Stimulated activated naive CD8-positive, alpha-beta T cell treated with anti-CD3 and anti-CD28 coated beads, Interleukin-15, amount 100 ng/mL, for 72 hours (primary cell): ENCODE measurements around the gene ULK4.
"Not testable (repeated sequence)": the region's sequence is repeated elsewhere in the genome, so short reads cannot be mapped to it uniquely, and the experiment has no call there.

Experiments
- ATAC-seq: fragments of 150-1000 bp; cut with Tn5 transposase; 2 replicates; pipeline ENCODE4 v1.10.0; 2021; ENCODE audit warnings: mild to moderate bottlenecking, moderate library complexity
- DNase-seq, 2 donors: peaks; one replicate each; pipeline ENCODE4 v3.0.0; 2021 to 2022
- H3K27ac Mint-ChIP-seq, 2 donors: one replicate each; pipeline ENCODE4 v1.8.0; 2022; ENCODE audit warnings: mild to moderate bottlenecking in 2 of 2, mixed read lengths in 2 of 2, moderate library complexity in 2 of 2
- H3K27me3 Mint-ChIP-seq: one replicate; pipeline ENCODE4 v1.8.0; 2022; ENCODE audit warnings: mixed read lengths
- H3K4me1 Mint-ChIP-seq: one replicate; pipeline ENCODE4 v1.8.0; 2022; ENCODE audit warnings: mild to moderate bottlenecking, mixed read lengths
- H3K4me3 Mint-ChIP-seq, 2 donors: one replicate each; pipeline ENCODE4 v1.8.0; 2022; ENCODE audit warnings: mild to moderate bottlenecking in 2 of 2, mixed read lengths in 2 of 2, moderate library complexity in 1 of 2
- H3K9me3 Mint-ChIP-seq, 2 donors: one replicate each; pipeline ENCODE4 v1.8.0; 2022; ENCODE audit warnings: mixed read lengths in 2 of 2

ULK4 gene

DNA sequence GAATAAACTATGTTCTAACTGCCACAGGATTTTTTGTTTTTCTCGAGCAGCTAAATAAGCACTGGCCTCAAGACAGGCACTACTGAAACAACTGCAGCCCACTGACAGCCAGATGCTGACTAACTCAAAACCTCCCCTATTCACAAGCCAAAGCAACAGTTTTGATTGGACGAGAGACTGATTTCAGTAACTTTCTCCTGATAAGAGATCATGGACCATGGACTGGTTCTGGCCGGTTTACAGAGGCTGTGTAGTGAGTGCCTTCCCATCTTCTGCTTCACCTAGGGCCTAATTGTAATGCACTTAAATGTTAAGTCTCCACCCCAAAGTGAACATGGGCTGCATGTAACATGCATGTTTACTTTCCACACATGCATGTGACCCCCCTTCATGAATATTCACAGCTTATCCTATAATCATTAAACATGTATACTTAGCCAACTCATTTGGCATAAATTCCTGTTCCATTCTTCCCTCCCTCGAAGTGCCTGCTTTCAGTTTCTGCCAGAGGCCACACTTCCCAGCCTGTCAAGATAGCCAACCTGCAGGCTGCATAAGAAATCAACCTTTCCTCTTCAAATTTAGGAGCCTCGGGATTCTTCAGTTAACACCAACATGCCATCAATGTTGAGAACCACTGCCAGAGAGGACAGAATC is 108.2 kb downstream of the ULK4 start:
- H3K4me3 Mint-ChIP-seq: no peak overlapping the region

DNA sequence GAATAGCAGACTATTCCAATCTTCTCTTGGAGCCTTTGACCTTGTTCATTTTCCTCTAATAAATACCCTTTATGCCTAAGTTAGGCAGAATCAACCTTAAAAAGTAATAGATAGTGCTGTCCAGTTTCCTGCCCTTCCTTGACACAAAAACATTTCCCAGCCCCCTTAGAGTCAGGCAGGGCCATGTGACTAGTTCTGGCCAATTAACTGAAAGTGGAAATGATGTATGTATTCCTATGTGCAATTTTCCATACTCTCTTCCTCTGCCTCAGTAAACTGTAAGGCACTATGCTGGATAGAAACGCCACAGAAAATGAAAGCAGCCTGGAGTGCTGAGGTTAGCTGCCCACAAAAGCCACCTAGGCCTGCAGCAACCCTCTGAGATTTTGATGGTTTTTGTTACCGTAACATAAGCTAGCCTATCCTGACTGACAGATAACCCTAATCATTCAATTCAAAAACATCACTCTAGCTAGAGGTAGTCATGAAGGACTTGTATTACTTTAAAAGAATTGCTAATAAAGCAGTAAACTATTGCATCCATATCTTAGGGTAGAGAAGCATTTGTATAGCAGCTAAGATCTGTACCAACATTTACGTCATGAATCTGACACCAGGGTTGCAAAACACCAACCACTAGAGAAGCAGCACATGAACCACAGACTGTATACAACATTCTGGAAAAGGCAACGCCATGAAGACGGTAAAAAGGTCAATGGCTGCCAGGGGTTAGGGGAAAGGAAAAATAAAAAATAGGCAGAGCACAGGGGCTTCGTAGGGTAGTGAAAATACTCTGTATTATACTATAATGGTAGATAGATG is 112.9 kb downstream of the ULK4 start:
- no peaks in the 10 kb centered on the region for H3K27me3 Mint-ChIP-seq
- no peak for DNase-seq
- peak overlapping the region in 1 of 2 donors; percentile 28 for H3K27ac Mint-ChIP-seq
- peak; percentile 64 for ATAC-seq
- H3K9me3 Mint-ChIP-seq: no peaks in the 10 kb centered on the region
- H3K4me1 Mint-ChIP-seq: peaks cover 28% of the 10 kb centered on the region
- no peak overlapping the region for H3K4me3 Mint-ChIP-seq

More for the DNA sequence above, 108.2 kb downstream of the ULK4 start:
- Mint-ChIP-seq H3K4me1 (peaks cover 8% of the 10 kb centered on the region), H3K27ac (no peak overlapping the region), H3K9me3 (no peaks in the 10 kb centered on the region), H3K27me3 (no peaks in the 10 kb centered on the region)
- no peak for DNase-seq
- ATAC-seq: no peak

GRCh38 chr3:41847679-41848078 is 114.2 kb downstream of the ULK4 start:
- Mint-ChIP-seq H3K27me3 (no peaks in the 10 kb centered on the region), H3K4me3 (no peak overlapping the region), H3K4me1 (peaks cover 28% of the 10 kb centered on the region), H3K27ac (peak overlapping the region in 1 of 2 donors; percentile 88), H3K9me3 (peaks cover 5 to 11% of the 10 kb centered on the region in 2 donors)
- ATAC-seq (no peak), DNase-seq (no peak)

- peaks cover 10 to 19% of the 10 kb centered on the region in 2 donors for H3K9me3 Mint-ChIP-seq
- DNase-seq (peak in 1 of 2 donors; percentile 26), ATAC-seq (peak; percentile 85)
- no peaks in the 10 kb centered on the region for H3K27me3 Mint-ChIP-seq
- H3K27ac Mint-ChIP-seq: no peak overlapping the region
- peaks cover 28% of the 10 kb centered on the region for H3K4me1 Mint-ChIP-seq
- no peak overlapping the region for H3K4me3 Mint-ChIP-seq
These were observed 115.1 kb downstream of the ULK4 start for GRCh38 chr3:41846850-41847249.

DNA sequence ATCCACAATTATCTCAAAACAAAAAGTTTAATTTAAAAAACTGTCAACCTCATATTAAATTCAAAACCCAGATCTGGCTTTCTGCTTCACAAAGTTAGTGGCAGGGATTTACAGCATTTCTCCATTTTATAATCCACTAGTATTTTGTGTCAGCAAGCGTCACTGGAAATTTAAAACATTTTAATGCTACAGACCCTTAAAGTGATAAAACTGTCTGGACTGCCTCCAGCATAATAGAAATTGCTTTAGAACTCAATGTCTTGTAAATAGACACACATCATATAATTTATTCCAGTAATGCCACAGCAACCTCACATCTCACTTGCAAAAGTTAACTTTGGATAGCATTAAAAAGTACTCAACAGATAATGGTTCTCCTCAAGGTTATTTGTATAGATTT is 116.1 kb downstream of the ULK4 start:
- peaks cover 12 to 24% of the 10 kb centered on the region in 2 donors for H3K9me3 Mint-ChIP-seq
- no peak for ATAC-seq
- peaks cover 28% of the 10 kb centered on the region for H3K4me1 Mint-ChIP-seq
- H3K4me3 Mint-ChIP-seq: no peak overlapping the region
- H3K27ac Mint-ChIP-seq: no peak overlapping the region
- DNase-seq: no peak
- H3K27me3 Mint-ChIP-seq: no peaks in the 10 kb centered on the region

GRCh38 chr3:41844256-41844655 is 117.6 kb downstream of the ULK4 start:
- H3K4me3 Mint-ChIP-seq, H3K27ac Mint-ChIP-seq, ATAC-seq, DNase-seq, H3K27me3 Mint-ChIP-seq: not testable (repeated sequence)
- Mint-ChIP-seq H3K4me1 (peaks cover 26% of the 10 kb centered on the region), H3K9me3 (peaks cover 12 to 24% of the 10 kb centered on the region in 2 donors)

GRCh38 chr3:41840936-41841668 is 120.8 kb downstream of the ULK4 start:
- ATAC-seq, H3K4me3 Mint-ChIP-seq, H3K4me1 Mint-ChIP-seq, H3K27me3 Mint-ChIP-seq, H3K27ac Mint-ChIP-seq, DNase-seq: not testable (repeated sequence)
- peaks cover 12 to 24% of the 10 kb centered on the region in 2 donors for H3K9me3 Mint-ChIP-seq

- H3K9me3 Mint-ChIP-seq: peaks cover 5 to 15% of the 10 kb centered on the region in 2 donors
- H3K4me3 Mint-ChIP-seq: no peak overlapping the region
- no peak for DNase-seq
- peak; percentile 92 for ATAC-seq
- no peak overlapping the region for H3K27ac Mint-ChIP-seq
- no peaks in the 10 kb centered on the region for H3K27me3 Mint-ChIP-seq
- H3K4me1 Mint-ChIP-seq: peaks cover 7% of the 10 kb centered on the region
These were observed 125.4 kb downstream of the ULK4 start for GRCh38 chr3:41836360-41837134.

- no peak for ATAC-seq
- peaks cover 7% of the 10 kb centered on the region for H3K4me1 Mint-ChIP-seq
- no peak overlapping the region for H3K27ac Mint-ChIP-seq
- no peaks in the 10 kb centered on the region for H3K27me3 Mint-ChIP-seq
- H3K4me3 Mint-ChIP-seq: no peak overlapping the region
- no peak for DNase-seq
- peaks cover 5 to 13% of the 10 kb centered on the region in 2 donors for H3K9me3 Mint-ChIP-seq
These were observed 128.3 kb downstream of the ULK4 start for GRCh38 chr3:41833628-41834027.

GRCh38 chr3:41819236-41819635 is 142.7 kb downstream of the ULK4 start:
- ATAC-seq: no peak
- H3K9me3 Mint-ChIP-seq: peaks cover 4 to 6% of the 10 kb centered on the region in 2 donors

GRCh38 chr3:41808618-41809017 is 153.3 kb downstream of the ULK4 start:
- Mint-ChIP-seq H3K27ac (no peak overlapping the region), H3K27me3 (no peaks in the 10 kb centered on the region), H3K9me3 (peaks cover 6 to 14% of the 10 kb centered on the region in 2 donors), H3K4me3 (no peak overlapping the region), H3K4me1 (no peaks in the 10 kb centered on the region)
- ATAC-seq: no peak
- DNase-seq: no peak

More at GRCh38 chr3:41819236-41819635, 142.7 kb downstream of the ULK4 start:
- no peak overlapping the region for H3K4me3 Mint-ChIP-seq
- DNase-seq: no peak
- H3K4me1 Mint-ChIP-seq: no peaks in the 10 kb centered on the region
- no peak overlapping the region for H3K27ac Mint-ChIP-seq
- H3K27me3 Mint-ChIP-seq: no peaks in the 10 kb centered on the region

- DNase-seq (no peak), ATAC-seq (no peak)
- Mint-ChIP-seq H3K4me3 (no peak overlapping the region), H3K27me3 (no peaks in the 10 kb centered on the region), H3K27ac (no peak overlapping the region), H3K9me3 (peaks cover 6 to 14% of the 10 kb centered on the region in 2 donors), H3K4me1 (no peaks in the 10 kb centered on the region)
These were observed 153.8 kb downstream of the ULK4 start for GRCh38 chr3:41808152-41808551.

GRCh38 chr3:41794748-41795589 is 166.9 kb downstream of the ULK4 start:
- H3K9me3 Mint-ChIP-seq: no peaks in the 10 kb centered on the region
- no peak overlapping the region for H3K27ac Mint-ChIP-seq
- no peaks in the 10 kb centered on the region for H3K27me3 Mint-ChIP-seq
- no peak overlapping the region for H3K4me3 Mint-ChIP-seq
- ATAC-seq: no peak
- DNase-seq: no peak
- peaks cover 6% of the 10 kb centered on the region for H3K4me1 Mint-ChIP-seq

DNA sequence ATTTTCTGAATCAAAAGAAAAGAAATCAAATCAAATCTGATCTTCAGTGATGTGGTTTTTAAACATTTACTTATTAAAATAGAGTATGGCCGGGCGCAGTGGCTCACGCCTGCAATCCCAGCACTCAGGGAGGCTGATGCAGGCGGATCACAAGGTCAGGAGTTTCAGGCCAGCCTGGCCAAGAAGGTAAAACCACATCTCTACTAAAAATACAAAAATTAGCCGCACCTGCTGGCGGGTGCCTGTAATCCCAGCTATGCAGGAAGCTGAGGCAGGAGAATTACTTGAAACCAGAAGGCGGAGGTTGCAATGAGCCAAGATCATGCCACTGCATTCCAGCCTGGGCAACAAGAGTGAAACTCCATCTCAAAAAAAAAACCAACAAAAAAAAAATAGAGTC is 169.1 kb downstream of the ULK4 start:
- Mint-ChIP-seq H3K27ac (no peak overlapping the region), H3K9me3 (no peaks in the 10 kb centered on the region), H3K4me3 (no peak overlapping the region), H3K27me3 (no peaks in the 10 kb centered on the region), H3K4me1 (peaks cover 4% of the 10 kb centered on the region)
- DNase-seq: no peak
- no peak for ATAC-seq
